Gastroesophageal sphincter (tissue), 3 donors: Measurements from ENCODE around the gene RBM15B.

ENCODE experiments used
- CTCF ChIP-seq, 4 experiments: fragments of 200-600 bp in 2 of 4; fragments of 450-650 bp in 2 of 4; sonication (generic) in 1 of 4; IDR thresholded peaks; one replicate each; pipeline ENCODE4 v1.5.1; 2017 to 2019; ENCODE audit warnings: antibody characterized with exemption in 4 of 4, mild to moderate bottlenecking in 2 of 4, moderate library complexity in 2 of 4
- POLR2A ChIP-seq, 2 donors: fragments of 450-650 bp; IDR thresholded peaks; one replicate each; pipeline ENCODE4 v1.6.1; 2017; ENCODE audit warnings: antibody characterized with exemption in 2 of 2, mild to moderate bottlenecking in 2 of 2, moderate library complexity in 1 of 2

- TF ChIP-seq CTCF (IDR thresholded peaks at IDR 0.05) (peak in 3 of 4 experiments; percentile 26 to 59 (median 58)), POLR2A (IDR thresholded peaks at IDR 0.05) (no peak)
Measured at GRCh38 chr3:51434746-51435327, 43.8 kb downstream of the RBM15B start.
